HuH-7.5 (cell line): ENCODE measurements around the gene THRAP3.

ENCODE experiments used
- DNase-seq: peaks from one replicate; pipeline ENCODE4 v3.0.0; 2011; ENCODE audit warnings: low spot score

The THRAP3 gene

DNA sequence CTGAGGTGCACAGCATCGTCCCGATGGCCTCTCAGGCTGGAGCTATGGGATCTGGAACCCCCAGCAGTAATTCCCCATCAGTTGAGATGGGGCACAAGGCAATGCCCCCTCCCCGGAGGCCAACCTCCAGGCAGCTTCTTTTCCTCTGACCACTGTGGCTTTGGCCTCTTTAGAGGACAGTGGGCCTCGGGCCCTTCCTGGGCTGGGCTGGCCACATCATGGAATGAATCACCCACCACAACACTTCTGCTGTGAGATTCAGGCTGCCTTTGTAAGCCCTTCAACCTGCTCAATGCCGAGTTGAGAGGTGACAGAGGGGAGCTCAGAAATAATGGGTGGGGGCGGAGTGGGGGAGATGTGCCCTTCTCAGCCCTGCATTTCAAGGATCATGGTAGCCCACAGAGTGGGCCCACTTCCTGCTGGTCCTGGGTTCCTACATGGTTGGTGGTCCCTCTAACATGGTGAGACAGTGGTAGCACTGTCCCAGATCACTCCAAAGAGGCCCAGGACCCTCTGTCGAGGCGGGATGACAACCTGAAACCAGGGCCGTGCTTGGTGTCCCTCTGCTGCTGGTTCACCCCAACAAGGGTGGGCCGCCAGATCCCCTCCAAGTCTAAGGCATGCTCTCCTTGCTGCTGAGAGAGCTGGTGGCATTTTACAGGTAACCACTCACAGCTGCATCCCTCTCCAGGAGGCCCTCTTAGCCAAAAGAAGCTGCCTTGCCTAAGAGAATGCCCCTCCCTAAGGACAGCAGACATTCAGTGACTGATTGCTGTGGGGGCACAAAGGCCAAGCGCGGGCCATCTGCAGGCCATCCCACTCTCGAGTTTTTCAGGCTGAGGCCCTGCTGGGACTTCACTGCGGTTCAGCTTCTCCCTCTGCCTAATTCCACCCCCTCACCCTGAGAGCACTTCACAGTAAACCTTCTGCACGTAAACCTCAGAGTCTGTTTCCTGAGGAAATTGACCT is 129.0 kb downstream of the THRAP3 start:
- DNase-seq = no peak

- DNase-seq = no peak
Observed at GRCh38 chr1:36354486-36354885, 130.2 kb downstream of the THRAP3 start.
